ENCODE measurements around the gene TNS1.

Gene TNS1

DNA sequence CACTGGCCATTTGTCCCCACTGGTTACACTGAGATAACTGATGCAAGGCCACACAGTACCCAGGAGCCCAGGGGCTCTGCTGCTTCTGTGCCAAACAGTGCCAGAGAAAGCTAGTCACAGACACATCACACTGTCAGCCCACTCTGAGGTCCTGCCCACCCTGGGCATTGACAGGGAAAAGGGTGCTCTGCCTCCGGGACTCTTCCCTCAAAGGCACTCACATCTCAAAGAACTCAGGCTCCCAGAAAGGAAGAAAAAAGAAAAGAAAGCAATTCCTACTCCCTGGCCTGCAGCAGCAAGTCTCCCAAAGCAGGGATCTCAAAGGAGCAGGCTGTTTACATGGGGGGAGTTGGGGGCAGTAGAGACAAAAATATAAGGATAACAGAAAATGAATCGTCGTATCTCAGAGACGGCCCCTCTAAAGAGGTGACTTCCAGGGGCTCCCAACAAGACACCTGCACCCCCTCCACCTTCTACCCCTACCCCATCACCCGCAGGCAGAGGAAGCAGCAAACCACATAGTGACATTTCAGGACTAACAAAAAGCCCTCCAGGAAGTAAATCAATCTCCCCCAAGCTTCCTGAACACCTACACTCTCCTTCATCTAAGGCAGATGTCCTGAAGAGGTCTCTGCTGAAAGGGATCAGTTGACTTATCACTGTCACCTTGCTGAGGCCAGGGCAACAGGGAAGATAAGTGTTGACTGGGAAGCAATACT lies 247.6 kb downstream of the TNS1 start:
- no peak for DNase-seq (ENCODE audit: extremely low read depth in 1 of 2, low read depth in 1 of 2)

DNA sequence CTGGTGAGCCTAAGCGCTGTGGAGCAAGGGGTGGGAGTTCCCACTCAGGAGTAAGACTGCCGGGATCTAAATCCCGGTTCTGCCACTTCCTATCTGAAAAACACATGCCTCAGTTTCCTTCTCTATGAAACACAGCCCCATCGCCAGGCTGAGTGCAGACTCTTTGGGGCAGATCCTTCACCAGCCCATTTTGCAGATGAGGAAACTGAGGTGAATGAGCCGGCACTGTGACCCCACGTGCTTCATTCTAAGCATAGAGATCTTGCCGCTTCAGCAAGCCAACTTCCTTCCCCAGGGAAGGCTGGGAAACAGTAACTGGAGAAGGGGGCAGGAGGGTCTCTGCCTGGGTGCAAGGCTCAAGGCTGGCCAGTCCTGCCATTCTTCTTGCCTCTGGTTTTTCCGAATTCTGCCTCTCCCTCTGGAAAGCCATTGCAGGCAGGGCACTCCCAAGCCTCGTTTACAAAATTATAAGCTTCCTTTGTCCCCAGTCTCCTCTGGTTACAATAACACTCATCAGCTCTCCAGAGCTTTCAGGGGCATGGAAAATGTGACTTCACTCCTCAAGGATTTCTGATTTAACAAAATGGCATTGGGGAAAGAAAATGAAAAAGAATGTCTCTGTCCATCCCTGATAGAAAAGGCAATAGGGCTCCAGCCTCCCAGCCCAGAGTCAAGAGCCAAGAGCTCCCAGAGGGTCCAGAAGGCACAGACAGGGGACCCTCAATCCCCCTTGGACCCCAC lies 249.2 kb downstream of the TNS1 start:
- no peak for DNase-seq (ENCODE audit: extremely low read depth in 1 of 2, low read depth in 1 of 2)

DNA sequence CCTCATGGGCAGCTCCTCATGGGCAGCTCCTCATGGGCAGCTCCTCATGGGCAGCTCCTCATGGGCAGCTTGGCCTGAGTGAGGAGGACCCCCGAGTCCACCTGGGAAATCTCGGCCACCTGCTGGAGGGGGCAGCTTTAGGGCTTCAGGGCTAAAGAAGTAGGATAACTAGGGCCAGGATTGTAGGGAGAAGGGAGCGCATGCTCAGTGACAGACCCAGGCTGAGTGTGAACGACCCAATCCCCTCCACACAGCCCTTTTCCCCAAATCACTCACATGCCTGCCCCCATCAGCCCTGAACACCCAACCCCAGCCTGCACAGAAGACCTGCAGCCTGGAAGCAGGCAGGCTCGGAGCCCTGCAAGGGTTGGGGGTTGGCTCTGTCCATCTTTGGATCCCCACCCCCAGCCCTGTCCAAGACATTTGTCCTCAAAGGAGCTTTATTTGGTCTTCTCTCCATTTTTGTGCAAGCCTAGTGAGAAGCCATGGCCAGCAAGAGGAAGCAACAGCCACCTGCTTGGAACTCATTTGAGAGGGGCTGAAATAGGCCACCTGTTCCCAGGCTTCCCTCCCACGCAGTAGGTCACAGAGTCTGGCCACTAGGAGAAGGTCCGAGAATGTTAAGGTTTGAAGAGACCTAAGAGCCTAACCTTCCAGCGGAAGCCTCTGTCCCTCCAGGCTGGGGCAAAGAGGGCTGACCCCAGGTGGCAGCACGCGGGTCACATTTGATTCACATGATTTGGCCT lies 249.9 kb downstream of the TNS1 start:
- DNase-seq (ENCODE audit: extremely low read depth in 1 of 2, low read depth in 1 of 2), result no peak

DNA sequence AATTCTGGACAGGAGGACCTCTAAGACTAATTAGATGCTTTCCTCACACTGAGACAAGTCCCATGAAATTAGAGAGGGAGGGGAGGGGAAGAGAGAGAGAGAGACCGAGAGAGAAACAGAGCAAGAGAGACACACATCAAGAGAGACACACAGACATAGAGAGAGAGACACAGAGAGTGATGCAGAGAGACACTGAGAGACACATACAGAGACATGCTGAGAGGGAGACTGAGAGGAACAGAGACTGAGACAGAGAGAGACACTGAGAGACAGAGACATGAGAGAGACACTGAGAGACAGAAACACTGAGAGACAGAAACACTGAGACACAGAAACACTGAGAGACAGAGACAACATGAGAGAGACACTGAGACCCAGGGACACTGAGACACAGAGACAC lies 250.8 kb downstream of the TNS1 start:
- no peak for DNase-seq (ENCODE audit: extremely low read depth in 1 of 2, low read depth in 1 of 2)

GRCh38 chr2:217751192-217751591 lies 251.6 kb downstream of the TNS1 start:
- no peak for DNase-seq (ENCODE audit: extremely low read depth in 1 of 2, low read depth in 1 of 2)
